HepG2 (cell line): ENCODE measurements around the gene LYRM9. TPM values are rescaled to one million over a fixed set of nuclear protein-coding genes. Genes with fewer than 3 reads are reported as not detected.

Experiments
- ATAC-seq: fragments of 200-7000 bp; cut with Tn5 transposase; 3 replicates; pipeline ENCODE4 v1.9.1; 2020; ENCODE audit warnings: mild to moderate bottlenecking, moderate library complexity
- BruUV-seq: library from RNA; stranded (reverse); fragments of 400-500 nt; replicated peaks from 2 replicates; lab custom pipeline; 2021; lab: Mats Ljungman, UMichigan
- CTCF ChIA-PET: fragments of 300-600 bp; formaldehyde crosslinking; extraction: SDS; loops from one replicate; lab custom pipeline; 2021; ENCODE audit warnings: low total read pairs, inconsistent platforms, low intra/inter-chr PET ratio; lab: Yijun Ruan, JAX
- POLR2A ChIA-PET: fragments of 350-600 bp; sonication (Branson Sonifier 250); formaldehyde crosslinking; loops from one replicate; lab custom pipeline; 2020; ENCODE audit warnings: antibody characterized with exemption, inconsistent platforms; lab: Yijun Ruan, JAX
- DNase-seq: peaks from one replicate; pipeline ENCODE4 v3.0.0-alpha.2; 2015; ENCODE audit warnings: low spot score
- FAIRE-seq: peaks from 3 replicates; lab custom pipeline; 2011; peaks lifted over from hg19 to GRCh38; lab: Jason Lieb, UNC
- H2AFZ ChIP-seq: one replicate; pipeline ENCODE4 v1.6.1; 2011; ENCODE audit warnings: low read length, inconsistent platforms
- H3K27ac ChIP-seq: fragments of 300-600 bp; 3 replicates; pipeline ENCODE4 v1.8.0; 2011; ENCODE audit warnings: mixed run types, mild to moderate bottlenecking, mixed read lengths, low read length, inconsistent platforms; ENCODE audit not compliant: insufficient read depth; ENCODE audit errors: extremely low read length
- H3K27me3 ChIP-seq, 2 experiments: fragments of 200-600 bp in 1 of 2; 2 replicates in 1 of 2; 3 replicates in 1 of 2; pipeline versions ENCODE4 v1.6.0 to v1.8.0; 2011; ENCODE audit warnings: low read length in 2 of 2, mild to moderate bottlenecking in 2 of 2, moderate library complexity in 2 of 2, inconsistent platforms in 1 of 2; ENCODE audit not compliant: insufficient read depth in 2 of 2, control insufficient read depth in 1 of 2
- H3K36me3 ChIP-seq, 2 experiments: fragments of 200-600 bp in 1 of 2; replicated peaks in 1 of 2; 2 replicates in 1 of 2; 3 replicates in 1 of 2; pipeline versions ENCODE4 v1.5.1 to v1.8.0; 2011; ENCODE audit warnings: low read length in 2 of 2, inconsistent platforms in 1 of 2; ENCODE audit not compliant: insufficient read depth in 2 of 2, control insufficient read depth in 1 of 2
- H3K4me1 ChIP-seq: 2 replicates; pipeline ENCODE4 v1.5.1; 2012; ENCODE audit warnings: low read length, inconsistent platforms; ENCODE audit not compliant: insufficient read depth
- H3K4me2 ChIP-seq: 2 replicates; pipeline ENCODE4 v1.6.0; 2011; ENCODE audit warnings: low read depth, low read length, inconsistent platforms
- H3K4me3 ChIP-seq, 3 experiments: fragments of 200-600 bp in 1 of 3; sonication (generic), shearing (Covaris generic) in 1 of 3; replicated peaks in 1 of 3; 2 replicates each; pipeline ENCODE4 v1.5.1; 2011 to 2016; ENCODE audit warnings: low read length in 3 of 3, inconsistent platforms in 2 of 3, low read depth in 2 of 3, mild to moderate bottlenecking in 2 of 3, control low read depth in 1 of 3, mixed read lengths in 1 of 3; ENCODE audit not compliant: insufficient read depth in 1 of 3
- H3K79me2 ChIP-seq: one replicate; pipeline ENCODE4 v1.6.1; 2011; ENCODE audit warnings: low read length, inconsistent platforms; ENCODE audit not compliant: insufficient read depth
- H3K9ac ChIP-seq: 2 replicates; pipeline ENCODE4 v1.6.0; 2011; ENCODE audit warnings: mild to moderate bottlenecking, low read depth, low read length, inconsistent platforms; ENCODE audit not compliant: insufficient read depth
- H3K9me3 ChIP-seq: 2 replicates; pipeline ENCODE4 v1.5.1; 2012; ENCODE audit warnings: mild to moderate bottlenecking, low read length
- H4K20me1 ChIP-seq: 2 replicates; pipeline ENCODE4 v1.6.0; 2011; ENCODE audit warnings: inconsistent platforms, mild to moderate bottlenecking, low read length, moderate library complexity; ENCODE audit not compliant: insufficient read depth
- ATRX ChIP-seq: sonication (generic); formaldehyde crosslinking; IDR thresholded peaks from 2 replicates; pipeline ENCODE4 v1.4.0; 2020; ENCODE audit warnings: missing genetic modification reagents, borderline replicate concordance
- BATF2 ChIP-seq: sonication (generic); formaldehyde crosslinking; IDR thresholded peaks from 2 replicates; pipeline ENCODE4 v1.8.0; 2022; ENCODE audit warnings: mild to moderate bottlenecking, missing genetic modification reagents, moderate library complexity
- HMG20A ChIP-seq: IDR thresholded peaks from 2 replicates; pipeline ENCODE4 v1.6.1; 2016; ENCODE audit warnings: borderline replicate concordance
- MIER3 ChIP-seq: IDR thresholded peaks from 2 replicates; pipeline ENCODE4 v1.6.1; 2016; ENCODE audit warnings: missing compliant biosample characterization, borderline replicate concordance
- ZHX1 ChIP-seq: sonication (generic); formaldehyde crosslinking; IDR thresholded peaks from 2 replicates; pipeline ENCODE4 v1.8.1; 2022; ENCODE audit warnings: low read depth, mild to moderate bottlenecking, missing genetic modification reagents
- ZNF33A ChIP-seq: sonication (generic); formaldehyde crosslinking; IDR thresholded peaks from 2 replicates; pipeline ENCODE4 v1.5.1; 2020; ENCODE audit warnings: missing genetic modification reagents, mild to moderate bottlenecking, moderate library complexity, borderline replicate concordance
- WGBS: methylation state at CpG from one replicate; pipeline ENCODE4 v1.1.6; 2017; ENCODE audit warnings: low lambda C conversion rate; 5-methylcytosine and 5-hydroxymethylcytosine counted together
- in situ Hi-C: cut with HindIII; loops from 2 replicates; pipeline ENCODE4 v1.10.0; 2017; ENCODE audit warnings: low pct_unique_long_range_greater_than_20kb; ENCODE audit not compliant: extremely low pct_ligation_motif_present
- intact Hi-C: fragments of 100-400 bp; cut with micrococcal nuclease; formaldehyde crosslinking; loops from one replicate; pipeline ENCODE4 v1.10.0; 2022; ENCODE audit not compliant: unreplicated experiment
- polyA plus RNA-seq, 8 experiments: library from polyadenylated mRNA; depleted of rRNA in 3 of 8; stranded (reverse) in 7 of 8; unstranded in 1 of 8; fragments of >200 nt; fragmentation: Illumina TruSeq in 4 of 8; extraction: Trizol in 4 of 8; gene quantifications; 2 replicates each; pipeline versions ENCODE4 v1.2.1 to v1.2.3, GENCODE V29; 2011 to 2016; ENCODE audit warnings: low read depth in 4 of 8, missing spikeins in 1 of 8, mixed read lengths in 1 of 8; ENCODE audit not compliant: insufficient read depth in 1 of 8
- total RNA-seq, 5 experiments: library from RNA; depleted of rRNA; stranded (reverse); fragments of >200 nt; fragmentation: Illumina TruSeq; extraction: Trizol; gene quantifications; 2 replicates each; pipeline ENCODE4 v1.2.3, GENCODE V29; 2016; ENCODE audit warnings: low read depth in 1 of 5

Gene LYRM9
- total and polyA plus RNA-seq, 2 of the 13 experiments (the other 11 are each of a cell fraction or from before 2014, with no cell fraction given), result 0.24 to 0.66 TPM

GRCh38 chr17:27858621-27859305, 34.4 kb downstream of the LYRM9 start (continued):
- TF ChIP-seq ZHX1 (CRISPR knock-in tag), result no peak
- TF ChIP-seq MIER3 (CRISPR knock-in tag), result no peak
- TF ChIP-seq ATRX (CRISPR knock-in tag), result no peak

- ChIA-PET POLR2A (no interaction called here), CTCF (no interaction called here)
- WGBS, result 16% methylated on average over 5 of the region's 5 CpGs
- DNase-seq (no peak), FAIRE-seq (no peak), ATAC-seq (no peak)
- Histone ChIP-seq H3K9ac (no peak overlapping the region), H3K27me3 (no peaks in the 10 kb centered on the region), H3K4me1 (peaks cover 17% of the 10 kb centered on the region), H3K27ac (no peak overlapping the region), H2AFZ (no peak overlapping the region), H3K4me2 (no peak overlapping the region), H3K36me3 (no peaks in the 10 kb centered on the region), H3K9me3 (no peaks in the 10 kb centered on the region), H3K4me3 (no peak overlapping the region), H3K79me2 (no peaks in the 10 kb centered on the region), H4K20me1 (no peaks in the 10 kb centered on the region)
- in situ Hi-C loops (no loop called here), intact Hi-C loops (no loop called here)
- TF ChIP-seq BATF2 (CRISPR knock-in tag) (no peak), ZNF33A (CRISPR knock-in tag) (no peak), HMG20A (CRISPR knock-in tag) (no peak)
- no TSS peak for BruUV-seq
Observed at GRCh38 chr17:27856676-27857432, 36.3 kb downstream of the LYRM9 start.
